HK-2 (cell line): ENCODE data around the gene LETMD1.
"Not testable (repeated sequence)": the region's sequence is repeated elsewhere in the genome, so short reads cannot be mapped to it uniquely, and the experiment has no call there.

ENCODE experiments used
- DNase-seq: peaks from one replicate; pipeline ENCODE4 v3.0.0-alpha.2; 2018; ENCODE audit not compliant: unreplicated experiment

The LETMD1 gene

DNA sequence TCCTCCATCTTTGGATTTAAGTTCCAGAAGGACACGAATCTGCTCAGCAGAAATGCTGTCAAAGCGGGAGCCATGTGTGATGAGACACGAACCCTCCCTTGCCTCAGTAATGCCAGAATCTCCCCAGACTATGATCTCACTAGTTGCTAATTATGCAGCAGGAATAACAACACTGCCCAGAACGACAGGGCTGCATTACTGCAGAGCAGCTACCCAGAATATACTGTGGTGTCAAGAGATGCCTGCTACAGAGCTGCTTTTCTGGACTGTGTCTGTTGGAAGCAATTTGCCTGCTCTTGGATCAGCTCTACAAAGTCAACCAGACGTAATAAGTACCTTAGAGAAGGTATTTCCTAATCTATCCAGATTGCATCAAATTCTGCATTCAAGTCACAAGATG lies 29.8 kb downstream of the LETMD1 start:
- no peak for DNase-seq

DNA sequence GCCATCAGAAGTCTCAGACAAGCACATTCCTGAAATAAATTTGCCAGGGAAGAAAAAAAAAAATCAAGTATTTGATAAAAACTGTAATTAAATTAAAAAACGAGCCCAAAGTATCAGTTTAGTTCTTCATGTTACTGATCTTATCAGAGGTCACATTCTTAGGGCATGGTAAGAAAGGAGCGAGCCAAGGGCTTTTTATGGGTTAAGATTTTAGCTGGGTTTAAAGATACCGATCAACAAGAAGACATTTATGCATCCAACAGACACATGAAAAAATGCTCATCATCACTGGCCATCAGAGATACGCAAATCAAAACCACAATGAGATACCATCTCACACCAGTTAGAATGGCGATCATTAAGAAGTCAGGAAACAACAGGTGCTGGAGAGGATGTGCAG lies 30.2 kb downstream of the LETMD1 start:
- not testable (repeated sequence) for DNase-seq

- DNase-seq = not testable (repeated sequence)
These were observed 30.7 kb downstream of the LETMD1 start for GRCh38 chr12:51078866-51079265.

- no peak for DNase-seq
These were observed 32.0 kb downstream of the LETMD1 start for GRCh38 chr12:51080136-51080535.

DNA sequence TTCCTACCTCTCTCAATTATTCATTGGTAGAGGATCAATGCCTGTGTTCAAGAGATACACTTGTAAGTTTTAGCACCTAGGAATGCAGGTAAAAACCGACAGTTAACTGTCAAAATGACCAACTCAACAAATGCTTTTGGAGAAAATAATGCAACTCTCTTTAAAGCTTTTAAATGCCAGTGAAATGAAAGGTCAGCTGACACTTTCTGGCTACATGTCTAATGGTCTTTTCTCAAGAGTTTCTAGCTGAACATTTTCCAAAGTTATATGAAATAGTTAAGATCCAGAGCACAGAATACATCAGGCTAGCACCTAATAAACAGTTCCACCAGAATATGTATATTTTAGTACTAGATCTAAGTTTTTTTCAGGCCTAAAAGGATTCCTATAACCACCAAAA lies 33.3 kb downstream of the LETMD1 start:
- no peak for DNase-seq

- no peak for DNase-seq
These were observed 34.5 kb downstream of the LETMD1 start for GRCh38 chr12:51082561-51083125.

DNA sequence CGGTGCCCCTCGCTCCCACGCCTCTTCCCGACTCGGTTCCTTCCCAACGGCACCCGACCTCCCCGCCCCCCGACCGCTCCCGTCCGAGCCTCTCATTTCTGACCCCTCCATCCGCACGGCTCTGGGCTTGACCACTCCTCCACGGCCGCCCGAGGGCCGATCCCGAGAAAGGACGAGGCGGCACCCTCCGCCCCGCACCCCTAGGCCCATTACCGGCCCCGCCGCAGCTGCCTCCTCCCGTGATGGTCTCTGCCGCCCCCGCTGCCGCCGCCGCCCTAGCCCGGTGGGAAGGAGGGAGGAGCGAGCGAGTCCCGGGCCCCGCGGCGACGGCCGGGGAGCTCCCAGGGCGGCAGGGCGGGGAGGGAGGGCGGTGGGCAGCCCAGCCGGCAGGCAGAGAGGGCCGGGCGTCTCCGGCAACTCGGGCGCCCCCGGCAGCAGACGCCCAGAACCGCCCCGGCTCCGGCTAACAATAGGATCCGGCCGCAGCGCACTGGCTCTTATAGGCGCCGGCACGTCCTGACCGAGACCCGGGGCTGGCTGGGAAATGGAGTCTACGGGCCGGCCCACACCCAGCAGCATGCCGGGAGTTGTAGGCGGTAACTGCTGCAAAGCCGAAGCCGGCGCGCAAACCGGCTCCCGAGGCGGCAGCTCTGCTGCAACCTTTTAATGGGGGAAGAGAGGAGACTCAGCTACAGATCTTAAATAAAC lies 35.2 kb downstream of the LETMD1 start, which contains the start of gene CSRNP2:
Gene CSRNP2, minus strand, starts transcription at position 471 of the 708 bp plus-strand sequence. CDS start 7,035 bp downstream, outside the sequence.
- peak; percentile 98 for DNase-seq

DNA sequence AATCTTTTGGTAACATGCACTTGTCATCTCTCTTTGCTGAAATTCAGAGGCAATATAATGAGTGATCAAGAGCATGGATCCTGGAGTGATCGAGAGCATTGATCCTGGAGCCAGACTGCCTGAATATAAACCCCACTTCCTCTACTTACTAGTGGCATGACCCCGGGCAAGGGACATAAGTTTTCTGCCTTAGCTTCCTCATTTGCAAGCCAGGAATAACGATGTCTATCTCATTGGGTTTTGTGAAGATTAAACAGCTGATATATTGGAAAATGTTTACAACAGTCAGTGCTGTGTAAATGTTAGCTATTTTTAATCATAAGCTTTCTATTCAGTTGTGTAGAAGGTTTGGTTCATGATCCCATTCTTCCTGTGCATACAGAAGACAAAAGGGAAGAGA lies 37.6 kb downstream of the LETMD1 start:
- no peak for DNase-seq

GRCh38 chr12:51086933-51087332 lies 38.8 kb downstream of the LETMD1 start:
- no peak for DNase-seq

- no peak for DNase-seq
These were observed 39.7 kb downstream of the LETMD1 start for GRCh38 chr12:51087818-51088217.

- no peak for DNase-seq
These were observed 42.6 kb downstream of the LETMD1 start for GRCh38 chr12:51090705-51091229.

GRCh38 chr12:51098611-51099010 lies 50.5 kb downstream of the LETMD1 start:
- no peak for DNase-seq

DNA sequence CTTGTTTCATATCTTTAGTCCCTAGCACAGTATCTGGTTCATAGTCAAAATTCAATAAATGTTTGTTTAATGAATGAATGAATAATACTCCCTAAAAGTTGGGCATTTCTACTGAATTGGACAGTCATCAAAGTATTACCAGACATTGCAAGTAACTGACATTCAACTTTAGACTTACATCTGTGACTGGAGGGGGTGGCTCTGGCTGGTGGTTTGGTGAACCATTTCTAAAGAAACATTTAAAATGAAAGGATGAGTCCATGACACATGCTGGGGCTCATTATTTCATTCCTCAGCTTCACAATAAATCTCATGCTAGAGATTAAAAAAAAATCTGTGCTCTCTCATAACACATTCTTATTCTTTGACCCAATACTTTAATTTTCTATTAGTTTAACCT lies 55.9 kb downstream of the LETMD1 start:
- no peak for DNase-seq

DNA sequence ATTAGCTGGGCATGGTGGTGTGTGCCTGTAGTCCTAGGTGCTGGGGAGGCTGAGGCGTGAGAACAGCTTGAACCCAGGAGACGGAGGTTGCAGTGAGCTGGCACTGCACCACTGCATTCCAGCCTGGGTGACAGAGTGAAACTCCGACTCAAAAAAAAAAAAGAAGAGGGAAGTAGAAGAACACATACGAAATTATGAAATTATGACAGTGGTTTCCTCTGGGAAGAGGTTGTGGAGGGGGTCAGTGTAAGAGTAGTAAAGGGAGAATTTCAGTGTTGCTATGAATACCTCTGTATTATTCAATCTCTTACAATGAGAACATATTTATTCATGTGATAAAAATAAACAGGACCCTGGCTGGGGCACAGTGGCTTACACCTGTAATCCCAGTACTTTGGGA lies 60.0 kb downstream of the LETMD1 start:
- DNase-seq = no peak
